Type B pancreatic cell (in vitro differentiated cells): ENCODE results near the gene GPBP1. TPM values are rescaled to one million over a fixed set of nuclear protein-coding genes. Genes with fewer than 3 reads are reported as not detected.
A peak's percentile ranks its signal among the peaks of the same experiment; 100 is the strongest.
"Not testable (repeated sequence)": the region's sequence is repeated elsewhere in the genome, so short reads cannot be mapped to it uniquely, and the experiment has no call there.

ENCODE experiments used
- DNase-seq: peaks from one replicate; pipeline ENCODE4 v3.0.0; 2021; ENCODE audit warnings: mixed read lengths; ENCODE audit not compliant: unreplicated experiment; ENCODE audit errors: extremely low spot score
- H3K27ac Mint-ChIP-seq: 2 replicates; pipeline ENCODE4 v1.8.0; 2021; ENCODE audit warnings: mild to moderate bottlenecking, mixed read lengths
- H3K27me3 Mint-ChIP-seq: 2 replicates; pipeline ENCODE4 v1.8.0; 2021; ENCODE audit warnings: mixed read lengths
- H3K36me3 Mint-ChIP-seq: 2 replicates; pipeline ENCODE4 v1.8.0; 2021; ENCODE audit warnings: mixed read lengths
- H3K4me1 Mint-ChIP-seq: one replicate; pipeline ENCODE4 v1.8.0; 2021; ENCODE audit warnings: mixed read lengths; ENCODE audit not compliant: unreplicated experiment
- H3K4me3 Mint-ChIP-seq: 2 replicates; pipeline ENCODE4 v1.8.0; 2021; ENCODE audit warnings: mild to moderate bottlenecking, mixed read lengths
- H3K9me3 Mint-ChIP-seq: 2 replicates; pipeline ENCODE4 v1.8.0; 2021; ENCODE audit warnings: mixed read lengths
- total RNA-seq: library from RNA; stranded (reverse); gene quantifications from 2 replicates; pipeline ENCODE4 v1.2.1, GENCODE V29; 2021; ENCODE audit warnings: low replicate concordance
- TF ChIP-seq, protein P1 (sequence below): fragments of 200-600 bp; sonication (generic); conservative IDR thresholded peaks from 2 replicates; pipeline ENCODE4 v1.5.0; 2021; ENCODE audit warnings: antibody characterized with exemption, mild to moderate bottlenecking

The GPBP1 gene
- total RNA-seq, 1 donor from 2014 or later, result 102 TPM

- TF ChIP-seq, protein P1, sequence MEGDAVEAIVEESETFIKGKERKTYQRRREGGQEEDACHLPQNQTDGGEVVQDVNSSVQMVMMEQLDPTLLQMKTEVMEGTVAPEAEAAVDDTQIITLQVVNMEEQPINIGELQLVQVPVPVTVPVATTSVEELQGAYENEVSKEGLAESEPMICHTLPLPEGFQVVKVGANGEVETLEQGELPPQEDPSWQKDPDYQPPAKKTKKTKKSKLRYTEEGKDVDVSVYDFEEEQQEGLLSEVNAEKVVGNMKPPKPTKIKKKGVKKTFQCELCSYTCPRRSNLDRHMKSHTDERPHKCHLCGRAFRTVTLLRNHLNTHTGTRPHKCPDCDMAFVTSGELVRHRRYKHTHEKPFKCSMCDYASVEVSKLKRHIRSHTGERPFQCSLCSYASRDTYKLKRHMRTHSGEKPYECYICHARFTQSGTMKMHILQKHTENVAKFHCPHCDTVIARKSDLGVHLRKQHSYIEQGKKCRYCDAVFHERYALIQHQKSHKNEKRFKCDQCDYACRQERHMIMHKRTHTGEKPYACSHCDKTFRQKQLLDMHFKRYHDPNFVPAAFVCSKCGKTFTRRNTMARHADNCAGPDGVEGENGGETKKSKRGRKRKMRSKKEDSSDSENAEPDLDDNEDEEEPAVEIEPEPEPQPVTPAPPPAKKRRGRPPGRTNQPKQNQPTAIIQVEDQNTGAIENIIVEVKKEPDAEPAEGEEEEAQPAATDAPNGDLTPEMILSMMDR, result no peak
- Mint-ChIP-seq H3K36me3 (peaks cover 39% of the 10 kb centered on the region), H3K4me1 (peaks cover 37% of the 10 kb centered on the region), H3K27ac (peak overlapping the region; percentile 65), H3K4me3 (peak overlapping the region; percentile 76), H3K9me3 (peaks cover 4% of the 10 kb centered on the region), H3K27me3 (no peaks in the 10 kb centered on the region)
- no peak for DNase-seq
These were observed 5.7 kb downstream of the GPBP1 start for GRCh38 chr5:57179262-57180200.

GRCh38 chr5:57181154-57181553 is 7.3 kb downstream of the GPBP1 start:
- H3K4me3 Mint-ChIP-seq, result no peak overlapping the region
- DNase-seq, result no peak
- peaks cover 4% of the 10 kb centered on the region for H3K9me3 Mint-ChIP-seq
- TF ChIP-seq, protein P1, result no peak
- no peaks in the 10 kb centered on the region for H3K27me3 Mint-ChIP-seq
- no peak overlapping the region for H3K27ac Mint-ChIP-seq
- peaks cover 38% of the 10 kb centered on the region for H3K36me3 Mint-ChIP-seq
- H3K4me1 Mint-ChIP-seq, result peaks cover 39% of the 10 kb centered on the region

DNA sequence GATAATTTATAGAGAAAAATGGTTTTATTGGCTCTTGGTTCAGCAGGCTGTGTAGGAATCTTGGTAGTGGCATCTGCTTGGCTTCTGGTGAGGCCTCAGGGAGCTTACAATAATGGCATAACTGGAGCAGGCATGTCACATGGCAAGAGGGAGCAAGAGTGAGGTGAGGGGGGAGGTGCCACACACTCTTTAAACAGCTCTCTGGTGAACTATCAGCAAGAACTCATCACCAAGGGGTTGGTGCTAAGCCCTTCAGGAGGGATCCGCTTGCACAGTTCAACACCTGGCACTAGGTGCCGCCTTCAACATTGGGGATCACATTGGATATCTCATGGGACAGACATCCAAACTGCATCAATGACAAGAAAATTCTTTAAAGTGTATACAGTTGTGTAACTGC is 10.5 kb downstream of the GPBP1 start:
- no peak overlapping the region for H3K27ac Mint-ChIP-seq
- DNase-seq, result no peak
- H3K4me1 Mint-ChIP-seq, result peaks cover 42% of the 10 kb centered on the region
- peaks cover 23% of the 10 kb centered on the region for H3K36me3 Mint-ChIP-seq
- TF ChIP-seq, protein P1, result no peak
- peaks cover 4% of the 10 kb centered on the region for H3K9me3 Mint-ChIP-seq
- H3K4me3 Mint-ChIP-seq, result peak overlapping the region; percentile 6
- H3K27me3 Mint-ChIP-seq, result no peaks in the 10 kb centered on the region

GRCh38 chr5:57185313-57185712 is 11.5 kb downstream of the GPBP1 start:
- H3K9me3 Mint-ChIP-seq, result peaks cover 4% of the 10 kb centered on the region
- peaks cover 17% of the 10 kb centered on the region for H3K36me3 Mint-ChIP-seq
- H3K27ac Mint-ChIP-seq, result no peak overlapping the region
- no peaks in the 10 kb centered on the region for H3K27me3 Mint-ChIP-seq
- H3K4me1 Mint-ChIP-seq, result peaks cover 42% of the 10 kb centered on the region
- H3K4me3 Mint-ChIP-seq, result peak overlapping the region; percentile 61
- no peak for DNase-seq
- TF ChIP-seq, protein P1, result no peak

- Mint-ChIP-seq H3K4me3 (peak overlapping the region; percentile 20), H3K27ac (peak overlapping the region; percentile 65), H3K4me1 (peaks cover 38% of the 10 kb centered on the region)
These were observed 12.3 kb downstream of the GPBP1 start for GRCh38 chr5:57186194-57186593.

GRCh38 chr5:57187977-57188376 is 14.1 kb downstream of the GPBP1 start:
- not testable (repeated sequence) for DNase-seq, H3K4me3 Mint-ChIP-seq, H3K27ac Mint-ChIP-seq, H3K9me3 Mint-ChIP-seq, H3K27me3 Mint-ChIP-seq
- Mint-ChIP-seq H3K4me1 (peaks cover 42% of the 10 kb centered on the region), H3K36me3 (peaks cover 23% of the 10 kb centered on the region)

More at GRCh38 chr5:57186194-57186593, 12.3 kb downstream of the GPBP1 start:
- H3K27me3 Mint-ChIP-seq, result no peaks in the 10 kb centered on the region
- H3K9me3 Mint-ChIP-seq, result peaks cover 4% of the 10 kb centered on the region
- TF ChIP-seq, protein P1, result no peak
- H3K36me3 Mint-ChIP-seq, result peaks cover 13% of the 10 kb centered on the region
- no peak for DNase-seq
